GM18511 (cell line): Measurements from ENCODE around the gene GALNT15.

ENCODE experiments used
- ATAC-seq: cut with Tn5 transposase; IDR thresholded peaks from one replicate; pipeline ENCODE4 v1.9.1; 2021; ENCODE audit warnings: mild to moderate bottlenecking, moderate library complexity; ENCODE audit not compliant: unreplicated experiment

Gene GALNT15

DNA sequence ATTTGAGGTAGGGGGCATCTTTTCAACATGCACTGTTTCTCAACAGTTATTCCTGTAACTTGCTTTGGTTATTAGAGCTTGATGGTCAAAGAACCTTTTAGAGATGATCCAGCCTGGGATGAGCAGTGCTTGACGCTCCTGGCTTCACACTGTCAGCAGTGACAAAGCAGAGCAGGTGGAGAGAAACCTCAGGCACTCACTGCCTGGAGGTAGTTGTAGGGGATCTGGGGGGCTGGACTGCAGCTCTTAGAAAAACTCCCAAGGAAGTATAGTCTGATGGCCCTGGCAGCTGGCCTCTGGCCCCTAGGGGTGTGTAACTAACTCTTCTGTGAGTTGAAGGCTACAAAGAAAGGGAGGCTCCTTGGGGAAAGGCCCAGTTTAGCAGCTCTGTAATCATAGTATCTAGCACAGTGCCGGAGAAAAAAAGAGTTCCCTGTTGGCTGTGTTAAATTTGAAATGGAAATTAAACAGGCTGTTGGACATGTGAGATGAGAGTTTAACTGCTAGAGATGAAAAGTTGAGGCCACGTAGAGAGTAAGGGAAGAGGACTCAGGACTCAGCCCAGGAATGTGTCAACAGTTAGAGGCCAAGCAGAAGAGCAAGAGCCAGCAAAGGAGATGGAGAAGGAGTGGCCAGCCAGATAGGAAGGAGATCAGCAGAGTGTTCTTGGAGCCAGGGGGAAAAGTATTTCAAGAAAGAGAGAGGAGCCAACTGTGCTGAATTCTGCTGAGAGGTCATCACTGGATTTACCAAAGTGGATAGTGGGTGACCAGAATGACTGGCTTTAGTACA is 104.7 kb downstream of the GALNT15 start:
- no peak for ATAC-seq

DNA sequence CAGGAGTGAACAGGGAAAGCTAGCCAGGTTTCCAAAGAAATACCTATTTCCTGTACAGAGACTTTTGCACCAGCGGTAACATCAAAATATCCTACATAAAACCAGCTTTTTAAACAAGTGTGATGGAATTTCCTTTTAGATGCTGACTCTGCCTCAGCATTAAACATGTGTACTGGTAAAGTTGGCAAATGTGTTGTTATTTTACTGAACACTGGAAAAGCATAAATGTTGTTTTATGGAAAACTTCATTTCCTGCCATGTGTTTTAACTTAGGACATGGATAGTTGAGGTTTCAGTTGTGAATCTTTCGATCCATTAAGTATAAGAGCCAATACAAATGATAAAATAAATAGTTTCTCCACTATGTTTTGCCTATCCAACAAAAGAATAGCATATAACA is 106.2 kb downstream of the GALNT15 start:
- ATAC-seq: no peak
